Gastrocnemius medialis (tissue), 4 donors: Measurements from ENCODE around the gene BMP3.

ENCODE experiments used
- POLR2A ChIP-seq, 2 donors: fragments of 450-650 bp; IDR thresholded peaks; one replicate each; pipeline ENCODE4 v1.6.1; 2017; ENCODE audit warnings: antibody characterized with exemption in 2 of 2, mild to moderate bottlenecking in 2 of 2, moderate library complexity in 2 of 2
- TF ChIP-seq, protein P1 (sequence below), 5 experiments: fragments of 450-650 bp in 3 of 5; fragments of 200-600 bp in 2 of 5; sonication (generic) in 2 of 5; IDR thresholded peaks in 4 of 5; conservative IDR thresholded peaks in 1 of 5; 1 replicate in 4 of 5; 2 replicates in 1 of 5; pipeline ENCODE4 v1.5.1; 2016 to 2019; ENCODE audit warnings: antibody characterized with exemption in 5 of 5, mild to moderate bottlenecking in 3 of 5, moderate library complexity in 3 of 5

- TF ChIP-seq POLR2A (IDR thresholded peaks at IDR 0.05) = no peak
- TF ChIP-seq, protein P1, sequence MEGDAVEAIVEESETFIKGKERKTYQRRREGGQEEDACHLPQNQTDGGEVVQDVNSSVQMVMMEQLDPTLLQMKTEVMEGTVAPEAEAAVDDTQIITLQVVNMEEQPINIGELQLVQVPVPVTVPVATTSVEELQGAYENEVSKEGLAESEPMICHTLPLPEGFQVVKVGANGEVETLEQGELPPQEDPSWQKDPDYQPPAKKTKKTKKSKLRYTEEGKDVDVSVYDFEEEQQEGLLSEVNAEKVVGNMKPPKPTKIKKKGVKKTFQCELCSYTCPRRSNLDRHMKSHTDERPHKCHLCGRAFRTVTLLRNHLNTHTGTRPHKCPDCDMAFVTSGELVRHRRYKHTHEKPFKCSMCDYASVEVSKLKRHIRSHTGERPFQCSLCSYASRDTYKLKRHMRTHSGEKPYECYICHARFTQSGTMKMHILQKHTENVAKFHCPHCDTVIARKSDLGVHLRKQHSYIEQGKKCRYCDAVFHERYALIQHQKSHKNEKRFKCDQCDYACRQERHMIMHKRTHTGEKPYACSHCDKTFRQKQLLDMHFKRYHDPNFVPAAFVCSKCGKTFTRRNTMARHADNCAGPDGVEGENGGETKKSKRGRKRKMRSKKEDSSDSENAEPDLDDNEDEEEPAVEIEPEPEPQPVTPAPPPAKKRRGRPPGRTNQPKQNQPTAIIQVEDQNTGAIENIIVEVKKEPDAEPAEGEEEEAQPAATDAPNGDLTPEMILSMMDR (IDR thresholded peaks at IDR 0.05 in 4 of 5, conservative IDR thresholded peaks at IDR 0.05 in 1 of 5) = no peak
Observed at GRCh38 chr4:81039351-81039972, 9.0 kb downstream of the BMP3 start.
